B cell (primary cell): ENCODE results near the gene NKTR. TPM values are rescaled to one million over a fixed set of nuclear protein-coding genes. Genes with fewer than 3 reads are reported as not detected.

ENCODE experiments used
- ATAC-seq: fragments of 200-7000 bp; cut with Tn5 transposase; one replicate; pipeline ENCODE4 v1.10.0; 2021; ENCODE audit warnings: low read depth, mild to moderate bottlenecking, moderate number of reproducible peaks, moderate library complexity
- CTCF ChIA-PET: fragments of 350-600 bp; sonication (Branson Sonifier 250); formaldehyde crosslinking; loops from one replicate; lab custom pipeline; 2021; ENCODE audit warnings: antibody characterized with exemption, inconsistent platforms; lab: Charles Lee
- POLR2A ChIA-PET: fragments of 350-600 bp; sonication (Branson Sonifier 250); formaldehyde crosslinking; loops from one replicate; lab custom pipeline; 2021; ENCODE audit warnings: antibody characterized with exemption; lab: Charles Lee
- DNase-seq: peaks from one replicate; pipeline ENCODE4 v3.0.0; 2013
- H2AFZ ChIP-seq: 2 replicates; pipeline ENCODE4 v1.6.1; 2012; ENCODE audit warnings: mild to moderate bottlenecking, low read depth, low read length; ENCODE audit not compliant: insufficient read depth, poor library complexity, severe bottlenecking
- H3K27ac ChIP-seq, 2 donors: 1 replicate in 1 of 2; 2 replicates in 1 of 2; pipeline ENCODE4 v1.5.1; 2012 to 2013; ENCODE audit warnings: low read length in 2 of 2, mild to moderate bottlenecking in 2 of 2, moderate library complexity in 1 of 2
- H3K27me3 ChIP-seq, 4 experiments: fragments of 200-600 bp in 1 of 4; sonication (generic) in 1 of 4; replicated peaks in 1 of 4; 1 replicate in 2 of 4; 2 replicates in 2 of 4; pipeline versions ENCODE4 v1.6.1 to v1.7.0; 2013 to 2016; ENCODE audit warnings: low read length in 3 of 4, mild to moderate bottlenecking in 2 of 4, mixed read lengths in 1 of 4, moderate library complexity in 1 of 4; ENCODE audit not compliant: insufficient read depth in 4 of 4, control insufficient read depth in 3 of 4; ENCODE audit errors: control extremely low read depth in 1 of 4
- H3K36me3 ChIP-seq, 2 experiments: replicated peaks in 1 of 2; 1 replicate in 1 of 2; 2 replicates in 1 of 2; pipeline versions ENCODE4 v1.6.1 to v1.7.1; 2013; ENCODE audit warnings: low read length in 1 of 2; ENCODE audit not compliant: insufficient read depth in 2 of 2, control insufficient read depth in 1 of 2; ENCODE audit errors: control extremely low read depth in 1 of 2, extremely low read depth in 1 of 2
- H3K4me1 ChIP-seq, 2 donors: fragments of 200-600 bp in 1 of 2; sonication (generic) in 1 of 2; 1 replicate in 1 of 2; 2 replicates in 1 of 2; pipeline versions ENCODE4 v1.5.1 to v1.6.1; 2013 to 2017; ENCODE audit warnings: low read length in 2 of 2; ENCODE audit not compliant: control insufficient read depth in 2 of 2, insufficient read depth in 2 of 2
- H3K4me2 ChIP-seq: replicated peaks from 2 replicates; pipeline ENCODE3; 2012; ENCODE audit warnings: mild to moderate bottlenecking, low read depth, low read length; ENCODE audit not compliant: poor library complexity, severe bottlenecking
- H3K4me3 ChIP-seq, 5 experiments: fragments of 200-600 bp in 1 of 5; sonication (generic) in 1 of 5; 1 replicate in 3 of 5; 2 replicates in 2 of 5; pipeline versions ENCODE4 v1.5.1 to v1.7.0; 2011 to 2016; ENCODE audit warnings: low read length in 4 of 5, mild to moderate bottlenecking in 4 of 5, low read depth in 2 of 5, control low read depth in 1 of 5, moderate library complexity in 1 of 5; ENCODE audit not compliant: insufficient read depth in 1 of 5; ENCODE audit errors: control extremely low read depth in 1 of 5, extremely low read depth in 1 of 5
- H3K79me2 ChIP-seq: fragments of 200-600 bp; sonication (generic); one replicate; pipeline ENCODE4 v1.6.0; 2016; ENCODE audit warnings: low read length; ENCODE audit not compliant: control insufficient read depth, insufficient read depth
- H3K9ac ChIP-seq: fragments of 200-600 bp; sonication (generic); 2 replicates; pipeline ENCODE4 v1.6.1; 2017; ENCODE audit warnings: mild to moderate bottlenecking, low read length, moderate library complexity
- H3K9me3 ChIP-seq, 3 donors: one replicate each; pipeline versions ENCODE4 v1.6.1 to v1.7.1; 2013; ENCODE audit warnings: low read length in 2 of 3; ENCODE audit not compliant: control insufficient read depth in 2 of 3, insufficient read depth in 1 of 3; ENCODE audit errors: control extremely low read depth in 1 of 3
- H4K20me1 ChIP-seq: 2 replicates; pipeline ENCODE4 v1.6.0; 2012; ENCODE audit warnings: mild to moderate bottlenecking, low read length; ENCODE audit not compliant: insufficient read depth, control insufficient read depth, poor library complexity, severe bottlenecking
- H3K27ac Mint-ChIP-seq: one replicate; pipeline ENCODE4 v1.8.0; 2021; ENCODE audit warnings: mixed read lengths
- H3K27me3 Mint-ChIP-seq: one replicate; pipeline ENCODE4 v1.8.0; 2021; ENCODE audit warnings: mixed read lengths
- H3K4me1 Mint-ChIP-seq: one replicate; pipeline ENCODE4 v1.8.0; 2021; ENCODE audit warnings: mixed read lengths
- H3K4me3 Mint-ChIP-seq: one replicate; pipeline ENCODE4 v1.8.0; 2021; ENCODE audit warnings: mixed read lengths
- H3K9me3 Mint-ChIP-seq: one replicate; pipeline ENCODE4 v1.8.0; 2022; ENCODE audit warnings: mixed read lengths; ENCODE audit not compliant: insufficient read depth
- CTCF ChIP-seq: fragments of 200-600 bp; IDR thresholded peaks from one replicate; pipeline ENCODE4 v1.8.0; 2022; ENCODE audit warnings: antibody characterized with exemption, mild to moderate bottlenecking
- EZH2 ChIP-seq: IDR thresholded peaks from 2 replicates; pipeline ENCODE4 v1.6.1; 2012; ENCODE audit warnings: borderline replicate concordance, low read depth, mild to moderate bottlenecking, moderate library complexity, low read length; ENCODE audit not compliant: insufficient read depth, poor library complexity, severe bottlenecking
- WGBS: methylation state at CpG from one replicate; pipeline ENCODE4 v1.1.5; 2013; ENCODE audit warnings: missing lambda C conversion rate; ENCODE audit not compliant: insufficient coverage; 5-methylcytosine and 5-hydroxymethylcytosine counted together
- intact Hi-C: fragments of 100-400 bp; cut with micrococcal nuclease; formaldehyde crosslinking; loops from one replicate; pipeline ENCODE4 v1.10.0; 2022
- polyA plus RNA-seq: library from polyadenylated mRNA; depleted of rRNA; stranded (reverse); fragments of >200 nt; gene quantifications from 2 replicates; pipeline ENCODE4 v1.2.3, GENCODE V29; 2012
- total RNA-seq, 2 donors: library from RNA; stranded (reverse); fragments of 120-200 nt in 1 of 2; gene quantifications; 1 replicate in 1 of 2; 2 replicates in 1 of 2; pipeline versions ENCODE4 v1.2.3 to v1.2.4, GENCODE V29; 2013 to 2022

Gene NKTR
- total and polyA plus RNA-seq, 2 donors (not counting 1 experiment from before 2014, with no cell fraction given): 58.0 to 227 TPM

- H3K9ac ChIP-seq: no peak overlapping the region
- WGBS: no CpG with 5 or more reads among the region's 3 CpGs
- no peak overlapping the region for H3K4me3 ChIP-seq
- Mint-ChIP-seq H3K9me3 (no peaks in the 10 kb centered on the region), H3K27me3 (no peaks in the 10 kb centered on the region), H3K4me1 (peaks cover 35% of the 10 kb centered on the region), H3K4me3 (no peak overlapping the region), H3K27ac (no peak overlapping the region)
- no peaks in the 10 kb centered on the region for H3K9me3 ChIP-seq
- ATAC-seq (peak; percentile 62), DNase-seq (peak; percentile 22)
- ChIA-PET POLR2A (interaction anchor here (1.2 kb wide), 1 partner anchor 12 kb away, joined by 5 read pairs; the partner anchor contains the start of gene NKTR), CTCF (interaction anchor here (0.8 to 2.7 kb wide), 9 partner anchors 8 to 66 kb away, joined by 3 to 13 read pairs (median 4); partner anchors contain the start of gene SEC22C)
- peaks cover 4 to 14% of the 10 kb centered on the region in 2 experiments for H3K36me3 ChIP-seq
- no peak overlapping the region for H3K4me2 ChIP-seq
- H3K4me1 ChIP-seq: peaks cover 2 to 18% of the 10 kb centered on the region in 2 donors
- intact Hi-C loops: loop anchor here (5.0 kb wide), 1 partner anchor 41 kb away; no protein-coding TSS in a partner anchor
- no peak for TF ChIP-seq CTCF
- no peak for TF ChIP-seq EZH2
- H2AFZ ChIP-seq: no peak overlapping the region
- H3K79me2 ChIP-seq: peaks cover 92% of the 10 kb centered on the region
- H3K27me3 ChIP-seq: no peaks in the 10 kb centered on the region
- peak overlapping the region in 1 of 2 donors; percentile 38 for H3K27ac ChIP-seq
- H4K20me1 ChIP-seq: peaks cover 82% of the 10 kb centered on the region
These were observed 12.4 kb downstream of the NKTR start for GRCh38 chr3:42612928-42613327.

GRCh38 chr3:42613462-42613861, 13.0 kb downstream of the NKTR start:
- Histone ChIP-seq H3K36me3 (peaks cover 4 to 10% of the 10 kb centered on the region in 2 experiments), H3K27ac (peak overlapping the region in 1 of 2 donors; percentile 38), H3K4me2 (no peak overlapping the region), H3K27me3 (no peaks in the 10 kb centered on the region), H3K9me3 (no peaks in the 10 kb centered on the region), H3K4me1 (peaks cover 2 to 18% of the 10 kb centered on the region in 2 donors), H4K20me1 (peaks cover 80% of the 10 kb centered on the region), H3K9ac (no peak overlapping the region), H3K4me3 (no peak overlapping the region), H3K79me2 (peaks cover 87% of the 10 kb centered on the region), H2AFZ (no peak overlapping the region)
- TF ChIP-seq CTCF (peak; percentile 69), EZH2 (no peak)
- CTCF ChIA-PET: interaction anchor here (0.7 to 2.7 kb wide), 9 partner anchors 8 to 66 kb away, joined by 3 to 13 read pairs (median 4); partner anchors contain the start of genes NKTR and SEC22C
- Mint-ChIP-seq H3K27me3 (no peaks in the 10 kb centered on the region), H3K4me3 (peak overlapping the region; percentile 0), H3K4me1 (peaks cover 35% of the 10 kb centered on the region), H3K27ac (no peak overlapping the region), H3K9me3 (no peaks in the 10 kb centered on the region)
- ATAC-seq: no peak
- DNase-seq: peak; percentile 35
- intact Hi-C loops: loop anchor here (5.0 kb wide), 1 partner anchor 41 kb away; no protein-coding TSS in a partner anchor
- no CpG with 5 or more reads among the region's 2 CpGs for WGBS
- POLR2A ChIA-PET: interaction anchor here (1.2 kb wide), 1 partner anchor 13 kb away, joined by 5 read pairs; the partner anchor contains the start of gene NKTR
